Fibroblast of mammary gland (primary cell): Measurements from ENCODE around the gene AFF3.

Experiments used
- DNase-seq: peaks from one replicate; pipeline ENCODE4 v3.0.0-alpha.2; 2010; ENCODE audit warnings: low read depth
- H3K4me3 ChIP-seq: 2 replicates; pipeline ENCODE4 v1.5.1; 2011; ENCODE audit warnings: low read depth, mild to moderate bottlenecking, low read length, moderate library complexity; ENCODE audit not compliant: control insufficient read depth
- CTCF ChIP-seq: conservative IDR thresholded peaks from 2 replicates; pipeline ENCODE4 v1.5.1; 2011; ENCODE audit warnings: low read depth, low read length, inconsistent platforms; ENCODE audit not compliant: control insufficient read depth, insufficient read depth

Gene AFF3

GRCh38 chr2:99598441-99598840, 543.9 kb downstream of the AFF3 start:
- TF ChIP-seq CTCF: no peak
- DNase-seq: no peak
- H3K4me3 ChIP-seq: no peak overlapping the region

GRCh38 chr2:99597616-99598015, 544.8 kb downstream of the AFF3 start:
- peak; percentile 71 for DNase-seq

GRCh38 chr2:99595373-99595772, 547.0 kb downstream of the AFF3 start:
- no peak for TF ChIP-seq CTCF
- H3K4me3 ChIP-seq: no peak overlapping the region
- no peak for DNase-seq

More at GRCh38 chr2:99597616-99598015, 544.8 kb downstream of the AFF3 start:
- TF ChIP-seq CTCF: no peak
- no peak overlapping the region for H3K4me3 ChIP-seq

- no peak for TF ChIP-seq CTCF
- DNase-seq: no peak
- no peak overlapping the region for H3K4me3 ChIP-seq
These were observed 548.5 kb downstream of the AFF3 start for GRCh38 chr2:99593692-99594427.

- no peak for DNase-seq
- H3K4me3 ChIP-seq: no peak overlapping the region
- TF ChIP-seq CTCF: no peak
These were observed 565.6 kb downstream of the AFF3 start for GRCh38 chr2:99576775-99577174.

GRCh38 chr2:99573634-99574251, 568.6 kb downstream of the AFF3 start:
- H3K4me3 ChIP-seq: no peak overlapping the region
- no peak for DNase-seq
- no peak for TF ChIP-seq CTCF
